Thyroid gland (tissue), 4 donors: ENCODE results near the gene CALR.

Source experiments
- CTCF ChIP-seq, 6 experiments: fragments of 200-600 bp in 3 of 6; fragments of 450-650 bp in 3 of 6; sonication (generic) in 3 of 6; IDR thresholded peaks; one replicate each; pipeline ENCODE4 v1.5.1; 2016 to 2019; ENCODE audit warnings: antibody characterized with exemption in 6 of 6, mild to moderate bottlenecking in 2 of 6, inconsistent platforms in 1 of 6, moderate library complexity in 1 of 6
- POLR2A ChIP-seq, 2 donors: fragments of 450-650 bp; IDR thresholded peaks; one replicate each; pipeline ENCODE4 v1.6.1; 2017; ENCODE audit warnings: antibody characterized with exemption in 2 of 2, mild to moderate bottlenecking in 2 of 2, moderate library complexity in 1 of 2

GRCh38 chr19:12922959-12923358, 15.4 kb upstream of the CALR start:
- TF ChIP-seq CTCF (IDR thresholded peaks at IDR 0.05), result no peak
- TF ChIP-seq POLR2A (IDR thresholded peaks at IDR 0.05), result no peak
